Astrocyte of the spinal cord (primary cell): ENCODE measurements around the gene OPTC.

Source experiments
- DNase-seq: peaks from one replicate; pipeline ENCODE4 v3.0.0; 2011; ENCODE audit warnings: low read depth, low spot score
- H3K4me3 ChIP-seq: 2 replicates; pipeline ENCODE4 v1.5.1; 2011; ENCODE audit warnings: low read depth, mild to moderate bottlenecking, low read length, moderate library complexity
- CTCF ChIP-seq: IDR thresholded peaks from 2 replicates; pipeline ENCODE4 v1.5.1; 2012; ENCODE audit warnings: low read depth, mild to moderate bottlenecking, low read length, inconsistent platforms
- in situ Hi-C: cut with HindIII; loops from 2 replicates; pipeline ENCODE4 v1.10.0; 2017; ENCODE audit warnings: low sequenced_read_pairs

OPTC gene

GRCh38 chr1:203521074-203521794 lies 27.3 kb downstream of the OPTC start:
- no peak for TF ChIP-seq CTCF
- no peak overlapping the region for H3K4me3 ChIP-seq
- no peak for DNase-seq
- in situ Hi-C loops: no loop called here

- no peak for TF ChIP-seq CTCF
- in situ Hi-C loops: no loop called here
- no peak overlapping the region for H3K4me3 ChIP-seq
- DNase-seq: no peak
These were observed 27.9 kb downstream of the OPTC start for GRCh38 chr1:203521812-203522211.

GRCh38 chr1:203522237-203522636 lies 28.3 kb downstream of the OPTC start:
- in situ Hi-C loops: no loop called here
- TF ChIP-seq CTCF: no peak

GRCh38 chr1:203523667-203524066 lies 29.7 kb downstream of the OPTC start:
- in situ Hi-C loops: no loop called here
- DNase-seq: no peak
- no peak overlapping the region for H3K4me3 ChIP-seq
- TF ChIP-seq CTCF: no peak

More at GRCh38 chr1:203522237-203522636, 28.3 kb downstream of the OPTC start:
- H3K4me3 ChIP-seq: no peak overlapping the region
- peak; percentile 48 for DNase-seq

- no peak overlapping the region for H3K4me3 ChIP-seq
- TF ChIP-seq CTCF: no peak
- in situ Hi-C loops: no loop called here
- DNase-seq: no peak
These were observed 30.2 kb downstream of the OPTC start for GRCh38 chr1:203524152-203524551.

GRCh38 chr1:203524824-203525223 lies 30.9 kb downstream of the OPTC start:
- no peak for TF ChIP-seq CTCF
- in situ Hi-C loops: no loop called here
- no peak overlapping the region for H3K4me3 ChIP-seq
- DNase-seq: no peak
